ENCODE measurements around the gene ARHGDIG. TPM values are rescaled to one million over a fixed set of nuclear protein-coding genes. Genes with fewer than 3 reads are reported as not detected.
"Not testable (repeated sequence)": the region's sequence is repeated elsewhere in the genome, so short reads cannot be mapped to it uniquely, and the experiment has no call there.

The ARHGDIG gene
- total RNA-seq, 1 donor from 2014 or later = 13.8 TPM

DNA sequence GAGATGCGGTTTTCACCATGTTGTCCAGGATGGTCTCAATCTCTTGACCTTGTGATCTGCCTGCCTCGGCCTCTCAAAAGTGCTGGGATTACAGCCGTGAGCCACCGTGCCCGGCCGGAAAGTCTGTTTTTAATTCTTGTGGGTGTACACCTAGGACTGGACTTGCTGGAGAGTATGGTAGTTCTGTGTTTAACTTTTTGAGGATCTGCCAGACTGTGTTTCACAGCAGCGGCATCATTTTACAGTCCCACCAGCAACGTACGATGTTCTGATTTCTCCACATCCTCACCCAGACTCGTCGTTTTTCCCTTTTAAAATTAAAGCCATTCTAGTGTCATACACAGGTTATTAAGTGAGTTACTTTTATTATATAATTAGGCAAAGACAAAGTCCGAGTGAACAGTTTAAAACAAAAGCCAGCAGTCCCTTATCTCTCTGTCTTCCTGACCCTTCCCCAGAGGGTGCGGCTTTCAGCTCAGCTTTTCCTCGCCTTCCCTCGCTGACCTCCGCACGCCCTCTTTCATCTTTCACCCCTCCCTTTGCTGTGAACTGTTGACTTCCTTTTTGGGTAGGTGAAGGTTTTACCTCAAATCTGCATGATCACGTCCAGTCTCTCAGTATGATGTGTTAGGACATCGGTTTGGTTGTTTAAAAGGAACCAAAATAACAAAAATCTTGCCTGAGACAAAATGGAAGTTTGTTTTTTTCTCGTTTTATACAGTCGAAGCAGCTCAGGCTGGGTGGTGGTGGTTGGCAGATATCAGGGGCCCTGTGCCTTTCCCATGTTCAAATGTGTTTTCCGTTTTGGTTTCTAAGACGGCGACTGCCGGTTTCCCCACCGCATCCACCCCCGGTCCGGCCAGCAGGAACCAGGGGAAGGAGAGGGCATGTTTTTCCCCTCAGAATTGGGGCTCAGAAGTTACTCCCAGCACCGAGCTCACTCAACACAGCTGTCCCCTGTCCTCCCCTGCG, 27.7 kb upstream of the ARHGDIG start:
- H3K36me3 Mint-ChIP-seq (ENCODE audit: unreplicated experiment) = peaks cover 12% of the 10 kb centered on the region
- TF ChIP-seq, protein P1, sequence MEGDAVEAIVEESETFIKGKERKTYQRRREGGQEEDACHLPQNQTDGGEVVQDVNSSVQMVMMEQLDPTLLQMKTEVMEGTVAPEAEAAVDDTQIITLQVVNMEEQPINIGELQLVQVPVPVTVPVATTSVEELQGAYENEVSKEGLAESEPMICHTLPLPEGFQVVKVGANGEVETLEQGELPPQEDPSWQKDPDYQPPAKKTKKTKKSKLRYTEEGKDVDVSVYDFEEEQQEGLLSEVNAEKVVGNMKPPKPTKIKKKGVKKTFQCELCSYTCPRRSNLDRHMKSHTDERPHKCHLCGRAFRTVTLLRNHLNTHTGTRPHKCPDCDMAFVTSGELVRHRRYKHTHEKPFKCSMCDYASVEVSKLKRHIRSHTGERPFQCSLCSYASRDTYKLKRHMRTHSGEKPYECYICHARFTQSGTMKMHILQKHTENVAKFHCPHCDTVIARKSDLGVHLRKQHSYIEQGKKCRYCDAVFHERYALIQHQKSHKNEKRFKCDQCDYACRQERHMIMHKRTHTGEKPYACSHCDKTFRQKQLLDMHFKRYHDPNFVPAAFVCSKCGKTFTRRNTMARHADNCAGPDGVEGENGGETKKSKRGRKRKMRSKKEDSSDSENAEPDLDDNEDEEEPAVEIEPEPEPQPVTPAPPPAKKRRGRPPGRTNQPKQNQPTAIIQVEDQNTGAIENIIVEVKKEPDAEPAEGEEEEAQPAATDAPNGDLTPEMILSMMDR (IDR thresholded peaks at IDR 0.05; ENCODE audit: partially characterized antibody, unreplicated experiment) = no peak
- H3K9me3 Mint-ChIP-seq (ENCODE audit: unreplicated experiment) = peaks cover 6% of the 10 kb centered on the region
- peaks cover 3% of the 10 kb centered on the region for H3K27me3 Mint-ChIP-seq (ENCODE audit: unreplicated experiment)
- DNase-seq = no peak
- peaks cover 7% of the 10 kb centered on the region for H3K4me1 Mint-ChIP-seq (ENCODE audit: low read depth, unreplicated experiment)
- H3K4me3 Mint-ChIP-seq (ENCODE audit: unreplicated experiment) = no peak overlapping the region
- H3K27ac Mint-ChIP-seq (ENCODE audit: unreplicated experiment) = peak overlapping the region; percentile 36

DNA sequence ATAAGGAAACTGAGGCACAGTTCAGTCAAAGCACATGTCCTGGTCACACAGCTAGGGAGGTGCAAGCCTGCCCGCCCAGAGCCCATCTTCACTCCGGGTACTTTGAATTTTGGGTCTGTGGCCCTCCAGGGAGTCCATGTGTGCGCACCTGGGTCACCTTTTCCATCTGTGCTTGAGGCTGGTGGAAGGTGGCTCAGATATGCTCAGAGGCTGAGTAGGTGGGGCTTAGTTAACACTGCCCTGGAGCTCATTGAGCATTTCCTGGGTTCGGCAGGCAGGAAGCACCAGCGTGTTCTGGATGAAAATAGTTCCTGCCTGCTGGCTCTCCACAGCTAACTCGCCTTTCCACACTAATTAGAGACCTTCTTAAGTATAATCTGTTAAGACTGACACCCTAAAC, 26.6 kb upstream of the ARHGDIG start:
- TF ChIP-seq, protein P1 (IDR thresholded peaks at IDR 0.05; ENCODE audit: partially characterized antibody, unreplicated experiment) = no peak
- Mint-ChIP-seq H3K4me3 (ENCODE audit: unreplicated experiment) (no peak overlapping the region), H3K9me3 (ENCODE audit: unreplicated experiment) (peaks cover 6% of the 10 kb centered on the region), H3K27me3 (ENCODE audit: unreplicated experiment) (no peaks in the 10 kb centered on the region), H3K4me1 (ENCODE audit: low read depth, unreplicated experiment) (peaks cover 9% of the 10 kb centered on the region), H3K27ac (ENCODE audit: unreplicated experiment) (no peak overlapping the region), H3K36me3 (ENCODE audit: unreplicated experiment) (peaks cover 12% of the 10 kb centered on the region)
- DNase-seq = no peak

DNA sequence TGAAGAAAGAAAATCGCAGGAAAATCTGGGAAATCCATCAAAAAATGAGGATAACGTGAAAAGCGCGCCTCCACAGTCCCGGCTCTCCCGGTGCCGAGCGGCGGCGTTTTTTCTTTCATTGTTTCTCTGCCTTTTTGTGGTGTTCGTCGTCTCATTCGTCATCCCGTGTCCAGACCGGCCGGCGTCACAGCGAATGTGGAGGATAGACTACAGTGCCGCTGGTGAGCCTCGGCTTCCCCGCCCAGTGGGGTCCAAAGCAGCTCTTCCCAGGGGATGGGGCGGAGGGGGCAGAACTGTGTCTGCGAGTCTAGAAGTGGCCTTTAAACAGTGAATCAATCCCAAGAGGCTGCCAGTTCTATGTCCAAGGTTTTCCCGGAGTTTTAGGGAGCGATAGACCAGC, 25.9 kb upstream of the ARHGDIG start:
- DNase-seq = no peak
- TF ChIP-seq, protein P1 (IDR thresholded peaks at IDR 0.05; ENCODE audit: partially characterized antibody, unreplicated experiment) = no peak
- Mint-ChIP-seq H3K27me3 (ENCODE audit: unreplicated experiment) (no peaks in the 10 kb centered on the region), H3K36me3 (ENCODE audit: unreplicated experiment) (peaks cover 12% of the 10 kb centered on the region), H3K4me1 (ENCODE audit: low read depth, unreplicated experiment) (peaks cover 15% of the 10 kb centered on the region), H3K27ac (ENCODE audit: unreplicated experiment) (no peak overlapping the region), H3K4me3 (ENCODE audit: unreplicated experiment) (no peak overlapping the region), H3K9me3 (ENCODE audit: unreplicated experiment) (peaks cover 6% of the 10 kb centered on the region)

DNA sequence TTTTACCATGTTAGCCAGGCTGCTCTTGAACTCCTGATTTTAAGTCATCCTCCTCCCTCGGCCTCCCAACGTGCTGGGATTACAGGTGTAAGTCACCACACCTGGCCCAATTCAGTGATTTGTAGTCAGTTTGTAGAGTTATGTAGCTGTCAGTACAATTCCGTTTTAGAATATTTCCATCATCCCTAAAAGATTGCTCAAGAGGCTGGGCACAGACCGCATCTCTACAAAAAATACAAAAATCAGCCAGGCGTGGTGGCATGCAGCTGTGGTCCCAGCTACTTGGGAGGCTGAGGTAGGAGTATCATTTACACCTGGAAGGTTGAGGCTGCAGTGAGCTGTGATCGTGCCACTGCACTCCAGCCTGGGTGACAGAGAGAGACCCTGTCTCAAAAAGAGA, 25.2 kb upstream of the ARHGDIG start:
- no peak for DNase-seq
- Mint-ChIP-seq H3K4me3 (ENCODE audit: unreplicated experiment) (no peak overlapping the region), H3K9me3 (ENCODE audit: unreplicated experiment) (peaks cover 6% of the 10 kb centered on the region), H3K36me3 (ENCODE audit: unreplicated experiment) (peaks cover 12% of the 10 kb centered on the region), H3K4me1 (ENCODE audit: low read depth, unreplicated experiment) (peaks cover 15% of the 10 kb centered on the region), H3K27me3 (ENCODE audit: unreplicated experiment) (no peaks in the 10 kb centered on the region), H3K27ac (ENCODE audit: unreplicated experiment) (no peak overlapping the region)
- TF ChIP-seq, protein P1 (IDR thresholded peaks at IDR 0.05; ENCODE audit: partially characterized antibody, unreplicated experiment) = no peak

DNA sequence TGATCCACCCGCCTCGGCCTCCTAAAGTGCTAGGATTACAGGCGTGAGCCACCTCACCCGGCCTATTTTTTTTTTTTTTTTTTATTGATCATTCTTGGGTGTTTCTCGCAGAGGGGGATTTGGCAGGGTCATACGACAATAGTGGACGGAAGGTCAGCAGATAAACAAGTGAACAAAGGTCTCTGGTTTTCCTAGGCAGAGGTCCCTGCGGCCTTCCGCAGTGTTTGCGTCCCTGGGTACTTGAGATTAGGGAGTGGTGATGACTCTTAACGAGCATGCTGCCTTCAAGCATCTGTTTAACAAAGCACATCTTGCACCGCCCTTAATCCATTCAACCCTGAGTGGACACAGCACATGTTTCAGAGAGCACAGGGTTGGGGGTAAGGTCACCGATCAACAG, 22.3 kb upstream of the ARHGDIG start:
- H3K27ac Mint-ChIP-seq (ENCODE audit: unreplicated experiment) = peak overlapping the region; percentile 88
- H3K4me1 Mint-ChIP-seq (ENCODE audit: low read depth, unreplicated experiment); DNase-seq; H3K27me3 Mint-ChIP-seq (ENCODE audit: unreplicated experiment); H3K9me3 Mint-ChIP-seq (ENCODE audit: unreplicated experiment): not testable (repeated sequence)
- H3K36me3 Mint-ChIP-seq (ENCODE audit: unreplicated experiment) = peaks cover 12% of the 10 kb centered on the region
- H3K4me3 Mint-ChIP-seq (ENCODE audit: unreplicated experiment) = peak overlapping the region; percentile 34
